Loucy (cell line): Measurements from ENCODE around the gene ATP13A1.

ENCODE experiments used
- EZH2phosphoT487 ChIP-seq: fragments of 200-600 bp; IDR thresholded peaks from 2 replicates; pipeline ENCODE4 v1.6.1; 2018; ENCODE audit warnings: antibody characterized with exemption, mild to moderate bottlenecking, moderate library complexity, borderline replicate concordance
- TF ChIP-seq, protein P1 (sequence below): fragments of 200-600 bp; sonication (generic); conservative IDR thresholded peaks from 2 replicates; pipeline ENCODE4 v1.5.1; 2014; ENCODE audit warnings: mild to moderate bottlenecking, antibody characterized with exemption, low read length

DNA sequence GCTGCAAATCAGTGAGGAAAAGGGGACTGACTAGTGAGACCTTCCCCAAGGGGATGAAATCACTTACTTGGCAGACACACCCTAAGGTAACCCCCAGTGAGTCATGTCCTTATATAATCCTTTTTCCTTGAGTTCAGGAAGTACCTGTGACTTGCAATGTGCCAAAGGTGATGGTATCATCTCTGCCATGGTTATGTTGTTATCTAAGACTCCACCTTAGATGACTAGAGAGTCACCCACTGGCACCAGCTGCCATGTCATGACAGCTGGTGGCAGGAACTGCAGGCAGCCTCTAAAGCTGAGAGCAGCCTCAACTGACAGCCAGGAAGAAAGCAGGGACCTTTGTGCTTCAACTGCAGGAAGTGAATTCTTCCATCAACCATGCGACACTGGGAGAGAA lies 57.5 kb downstream of the ATP13A1 start:
- TF ChIP-seq, protein P1, sequence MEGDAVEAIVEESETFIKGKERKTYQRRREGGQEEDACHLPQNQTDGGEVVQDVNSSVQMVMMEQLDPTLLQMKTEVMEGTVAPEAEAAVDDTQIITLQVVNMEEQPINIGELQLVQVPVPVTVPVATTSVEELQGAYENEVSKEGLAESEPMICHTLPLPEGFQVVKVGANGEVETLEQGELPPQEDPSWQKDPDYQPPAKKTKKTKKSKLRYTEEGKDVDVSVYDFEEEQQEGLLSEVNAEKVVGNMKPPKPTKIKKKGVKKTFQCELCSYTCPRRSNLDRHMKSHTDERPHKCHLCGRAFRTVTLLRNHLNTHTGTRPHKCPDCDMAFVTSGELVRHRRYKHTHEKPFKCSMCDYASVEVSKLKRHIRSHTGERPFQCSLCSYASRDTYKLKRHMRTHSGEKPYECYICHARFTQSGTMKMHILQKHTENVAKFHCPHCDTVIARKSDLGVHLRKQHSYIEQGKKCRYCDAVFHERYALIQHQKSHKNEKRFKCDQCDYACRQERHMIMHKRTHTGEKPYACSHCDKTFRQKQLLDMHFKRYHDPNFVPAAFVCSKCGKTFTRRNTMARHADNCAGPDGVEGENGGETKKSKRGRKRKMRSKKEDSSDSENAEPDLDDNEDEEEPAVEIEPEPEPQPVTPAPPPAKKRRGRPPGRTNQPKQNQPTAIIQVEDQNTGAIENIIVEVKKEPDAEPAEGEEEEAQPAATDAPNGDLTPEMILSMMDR = no peak
- no peak for TF ChIP-seq EZH2phosphoT487
